Stimulated activated naive CD4-positive, alpha-beta T cell (primary cell): ENCODE results near the gene SLC19A1.

Experiments used
- DNase-seq, 6 experiments: peaks; one replicate each; lab custom pipeline; 2025; lab: John Stamatoyannopoulos, UW

Gene SLC19A1

GRCh38 chr21:45542242-45542666 lies at the start of gene SLC19A1:
Gene SLC19A1, minus strand, starts transcription at chr21:45542440. Its CDS starts 4,481 bp downstream, at chr21:45537959.
- DNase-seq = peak; percentile 34 to 75 (median 58)

GRCh38 chr21:45591619-45592207 lies 49.5 kb upstream of the SLC19A1 start:
- no peak for DNase-seq

GRCh38 chr21:45590726-45591618 lies 48.7 kb upstream of the SLC19A1 start:
- DNase-seq = peak; percentile 60 to 84 (median 75)

GRCh38 chr21:45590246-45590725 lies 48.0 kb upstream of the SLC19A1 start:
- peak in 4 of 6 experiments; percentile 60 to 85 (median 80) for DNase-seq

- no peak for DNase-seq
Observed at GRCh38 chr21:45589686-45590245, 47.5 kb upstream of the SLC19A1 start.

- no peak for DNase-seq
Observed at GRCh38 chr21:45588871-45589491, 46.7 kb upstream of the SLC19A1 start.

- no peak for DNase-seq
Observed at GRCh38 chr21:45588086-45588825, 46.0 kb upstream of the SLC19A1 start.

GRCh38 chr21:45586289-45586858 lies 44.1 kb upstream of the SLC19A1 start:
- no peak for DNase-seq

- no peak for DNase-seq
Observed at GRCh38 chr21:45584786-45585185, 42.5 kb upstream of the SLC19A1 start.

GRCh38 chr21:45583831-45584509 lies 41.7 kb upstream of the SLC19A1 start:
- DNase-seq = no peak

GRCh38 chr21:45582128-45582527 lies 39.9 kb upstream of the SLC19A1 start:
- DNase-seq = no peak

GRCh38 chr21:45581322-45581712 lies 39.1 kb upstream of the SLC19A1 start:
- no peak for DNase-seq

- no peak for DNase-seq
Observed at GRCh38 chr21:45580576-45581321, 38.5 kb upstream of the SLC19A1 start.

- no peak for DNase-seq
Observed at GRCh38 chr21:45580181-45580575, 37.9 kb upstream of the SLC19A1 start.

- DNase-seq = no peak
Observed at GRCh38 chr21:45579383-45580180, 37.3 kb upstream of the SLC19A1 start.

- DNase-seq = no peak
Observed at GRCh38 chr21:45578811-45579381, 36.7 kb upstream of the SLC19A1 start.

GRCh38 chr21:45578176-45578801 lies 36.0 kb upstream of the SLC19A1 start:
- no peak for DNase-seq

GRCh38 chr21:45577801-45578175 lies 35.5 kb upstream of the SLC19A1 start:
- no peak for DNase-seq
